Neural progenitor cell (in vitro differentiated cells): ENCODE data around the gene ZNF654. TPM values are rescaled to one million over a fixed set of nuclear protein-coding genes. Genes with fewer than 3 reads are reported as not detected.

Experiments
- DNase-seq: peaks from one replicate; pipeline ENCODE4 v3.0.0-alpha.2; 2016; ENCODE audit warnings: low spot score
- H2AFZ ChIP-seq: fragments of 200-600 bp; sonication (generic); replicated peaks from 2 replicates; pipeline ENCODE4 v1.6.1; 2016; ENCODE audit warnings: antibody characterized with exemption
- H3F3A ChIP-seq: fragments of 200-600 bp; sonication (generic); 2 replicates; pipeline ENCODE4 v1.6.1; 2016; ENCODE audit warnings: antibody characterized with exemption, low read depth
- H3K27ac ChIP-seq: fragments of 200-600 bp; sonication (generic); 2 replicates; pipeline ENCODE4 v1.5.1; 2016; ENCODE audit warnings: mild to moderate bottlenecking
- H3K27me3 ChIP-seq: fragments of 200-600 bp; sonication (generic); 2 replicates; pipeline ENCODE4 v1.6.1; 2016; ENCODE audit warnings: mild to moderate bottlenecking, moderate library complexity
- H3K36me3 ChIP-seq: fragments of 200-600 bp; sonication (generic); 2 replicates; pipeline ENCODE4 v1.5.1; 2016
- H3K4me1 ChIP-seq: fragments of 200-600 bp; sonication (generic); 2 replicates; pipeline ENCODE4 v1.6.1; 2016; ENCODE audit warnings: mixed run types
- H3K4me2 ChIP-seq: fragments of 200-600 bp; sonication (generic); 2 replicates; pipeline ENCODE4 v1.6.1; 2016
- H3K4me3 ChIP-seq: fragments of 200-600 bp; sonication (generic); 2 replicates; pipeline ENCODE4 v1.5.1; 2016
- H3K79me2 ChIP-seq: fragments of 200-600 bp; sonication (generic); 2 replicates; pipeline ENCODE4 v1.6.1; 2016; ENCODE audit warnings: low read depth
- H3K9ac ChIP-seq: fragments of 200-600 bp; sonication (generic); 2 replicates; pipeline ENCODE4 v1.6.1; 2016
- H3K9me3 ChIP-seq: fragments of 200-600 bp; sonication (generic); 2 replicates; pipeline ENCODE4 v1.5.1; 2016; ENCODE audit warnings: low read depth
- H4K20me1 ChIP-seq: fragments of 200-600 bp; sonication (generic); 2 replicates; pipeline ENCODE4 v1.6.1; 2016; ENCODE audit warnings: low read depth
- H3K27ac Mint-ChIP-seq: 3 replicates; pipeline ENCODE4 v1.8.0; 2021; ENCODE audit warnings: mixed read lengths
- H3K27me3 Mint-ChIP-seq: 2 replicates; pipeline ENCODE4 v1.8.0; 2022; ENCODE audit warnings: low read depth, mild to moderate bottlenecking, inconsistent platforms, moderate library complexity, mixed read lengths; ENCODE audit not compliant: insufficient read depth
- H3K36me3 Mint-ChIP-seq: 3 replicates; pipeline ENCODE4 v1.8.0; 2021; ENCODE audit warnings: mixed read lengths
- H3K4me1 Mint-ChIP-seq: 3 replicates; pipeline ENCODE4 v1.8.0; 2021; ENCODE audit warnings: mixed read lengths
- H3K4me3 Mint-ChIP-seq: 3 replicates; pipeline ENCODE4 v1.8.0; 2021; ENCODE audit warnings: mild to moderate bottlenecking, moderate library complexity, mixed read lengths
- H3K9me3 Mint-ChIP-seq: 3 replicates; pipeline ENCODE4 v1.8.0; 2020; ENCODE audit warnings: mixed read lengths
- EZH2 ChIP-seq: fragments of 200-600 bp; sonication (generic); IDR thresholded peaks from 2 replicates; pipeline ENCODE4 v1.6.1; 2017; ENCODE audit warnings: antibody characterized with exemption, mild to moderate bottlenecking, moderate library complexity
- EZH2phosphoT487 ChIP-seq: fragments of 200-600 bp; sonication (generic); IDR thresholded peaks from 2 replicates; pipeline ENCODE4 v1.6.1; 2017; ENCODE audit warnings: antibody characterized with exemption
- total RNA-seq: library from RNA; depleted of rRNA; stranded (reverse); fragments of >200 nt; gene quantifications from 2 replicates; pipeline ENCODE4 v1.2.3, GENCODE V29; 2015; ENCODE audit warnings: low replicate concordance
- TF ChIP-seq, protein P1 (sequence below): fragments of 200-600 bp; sonication (generic); IDR thresholded peaks from 2 replicates; pipeline ENCODE4 v1.5.1; 2017; ENCODE audit warnings: antibody characterized with exemption, mild to moderate bottlenecking

The ZNF654 gene
- total RNA-seq, 1 donor from 2014 or later = 18.9 TPM

DNA sequence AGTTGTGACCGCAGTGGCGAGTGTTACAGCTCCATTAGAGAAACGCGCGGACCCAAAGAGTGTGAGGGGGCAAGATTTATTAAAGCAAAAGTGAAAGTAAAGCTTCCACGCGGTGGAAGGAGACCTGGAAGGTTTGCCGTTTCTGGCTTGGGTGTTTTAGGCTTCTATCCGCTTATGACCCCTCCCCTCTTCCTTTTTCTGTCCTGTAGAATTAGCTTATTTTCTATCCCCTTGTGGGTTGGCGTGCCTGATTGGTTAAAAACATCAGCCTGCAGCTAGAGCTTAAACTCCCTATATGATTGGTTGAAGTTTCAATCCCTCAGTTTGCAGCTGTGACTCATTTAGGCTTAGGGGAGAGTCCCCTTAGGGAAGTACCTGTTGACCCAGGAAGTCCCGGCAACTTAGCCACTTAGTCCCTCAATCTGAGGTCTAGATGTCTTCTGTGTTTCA lies 130.3 kb downstream of the ZNF654 start:
- Histone ChIP-seq H3K9me3 (no peaks in the 10 kb centered on the region), H3K4me1 (no peaks in the 10 kb centered on the region), H3K36me3 (no peaks in the 10 kb centered on the region), H2AFZ (no peak overlapping the region), H3K27me3 (no peaks in the 10 kb centered on the region), H3K27ac (no peak overlapping the region), H3K9ac (no peak overlapping the region), H3K4me2 (no peak overlapping the region), H3K4me3 (no peak overlapping the region), H3F3A (no peaks in the 10 kb centered on the region), H4K20me1 (no peaks in the 10 kb centered on the region), H3K79me2 (no peaks in the 10 kb centered on the region)
- no peaks in the 10 kb centered on the region for H3K4me1 Mint-ChIP-seq
- H3K36me3 Mint-ChIP-seq = no peaks in the 10 kb centered on the region
- H3K27ac Mint-ChIP-seq = no peak overlapping the region
- no peak overlapping the region for H3K4me3 Mint-ChIP-seq
- peaks cover 4% of the 10 kb centered on the region for H3K27me3 Mint-ChIP-seq
- TF ChIP-seq, protein P1, sequence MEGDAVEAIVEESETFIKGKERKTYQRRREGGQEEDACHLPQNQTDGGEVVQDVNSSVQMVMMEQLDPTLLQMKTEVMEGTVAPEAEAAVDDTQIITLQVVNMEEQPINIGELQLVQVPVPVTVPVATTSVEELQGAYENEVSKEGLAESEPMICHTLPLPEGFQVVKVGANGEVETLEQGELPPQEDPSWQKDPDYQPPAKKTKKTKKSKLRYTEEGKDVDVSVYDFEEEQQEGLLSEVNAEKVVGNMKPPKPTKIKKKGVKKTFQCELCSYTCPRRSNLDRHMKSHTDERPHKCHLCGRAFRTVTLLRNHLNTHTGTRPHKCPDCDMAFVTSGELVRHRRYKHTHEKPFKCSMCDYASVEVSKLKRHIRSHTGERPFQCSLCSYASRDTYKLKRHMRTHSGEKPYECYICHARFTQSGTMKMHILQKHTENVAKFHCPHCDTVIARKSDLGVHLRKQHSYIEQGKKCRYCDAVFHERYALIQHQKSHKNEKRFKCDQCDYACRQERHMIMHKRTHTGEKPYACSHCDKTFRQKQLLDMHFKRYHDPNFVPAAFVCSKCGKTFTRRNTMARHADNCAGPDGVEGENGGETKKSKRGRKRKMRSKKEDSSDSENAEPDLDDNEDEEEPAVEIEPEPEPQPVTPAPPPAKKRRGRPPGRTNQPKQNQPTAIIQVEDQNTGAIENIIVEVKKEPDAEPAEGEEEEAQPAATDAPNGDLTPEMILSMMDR = no peak
- no peak for TF ChIP-seq EZH2
- no peak for TF ChIP-seq EZH2phosphoT487
- peaks cover 12% of the 10 kb centered on the region for H3K9me3 Mint-ChIP-seq
- DNase-seq = no peak

DNA sequence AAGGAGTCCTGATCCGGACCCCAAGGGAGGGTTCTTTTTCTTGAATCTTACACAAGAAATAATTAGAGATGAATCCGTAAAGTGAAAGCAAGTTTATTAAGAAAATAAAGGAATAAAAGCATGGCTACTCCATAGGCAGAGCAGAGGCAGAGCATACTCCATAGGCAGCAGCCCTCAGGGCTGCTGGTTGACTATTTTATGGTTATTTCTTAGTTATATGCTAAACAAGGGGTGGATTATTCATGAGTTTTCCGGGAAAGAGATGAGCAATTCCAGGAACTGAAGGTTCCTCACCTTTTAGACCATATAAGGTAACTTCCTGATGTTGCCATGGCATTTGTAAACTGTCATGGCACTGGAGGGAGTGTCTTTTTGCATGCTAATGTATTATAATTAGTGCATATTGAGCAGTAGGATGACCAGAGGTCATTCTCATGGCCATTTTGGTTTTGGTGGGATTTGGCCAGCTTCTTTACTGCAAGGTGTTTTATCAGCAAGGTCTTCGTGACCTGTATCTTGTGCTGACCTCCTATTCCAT lies 132.9 kb downstream of the ZNF654 start:
- Histone ChIP-seq H3F3A (no peaks in the 10 kb centered on the region), H3K4me1 (no peaks in the 10 kb centered on the region), H3K79me2 (no peaks in the 10 kb centered on the region), H3K9me3 (no peaks in the 10 kb centered on the region), H3K27ac (no peak overlapping the region), H3K27me3 (no peaks in the 10 kb centered on the region), H4K20me1 (no peaks in the 10 kb centered on the region), H2AFZ (no peak overlapping the region), H3K4me3 (no peak overlapping the region), H3K9ac (no peak overlapping the region), H3K36me3 (no peaks in the 10 kb centered on the region), H3K4me2 (no peak overlapping the region)
- H3K27ac Mint-ChIP-seq = no peak overlapping the region
- peaks cover 4% of the 10 kb centered on the region for H3K27me3 Mint-ChIP-seq
- H3K4me1 Mint-ChIP-seq = no peaks in the 10 kb centered on the region
- H3K9me3 Mint-ChIP-seq = no peaks in the 10 kb centered on the region
- DNase-seq = no peak
- TF ChIP-seq EZH2phosphoT487 = no peak
- no peaks in the 10 kb centered on the region for H3K36me3 Mint-ChIP-seq
- no peak overlapping the region for H3K4me3 Mint-ChIP-seq

DNA sequence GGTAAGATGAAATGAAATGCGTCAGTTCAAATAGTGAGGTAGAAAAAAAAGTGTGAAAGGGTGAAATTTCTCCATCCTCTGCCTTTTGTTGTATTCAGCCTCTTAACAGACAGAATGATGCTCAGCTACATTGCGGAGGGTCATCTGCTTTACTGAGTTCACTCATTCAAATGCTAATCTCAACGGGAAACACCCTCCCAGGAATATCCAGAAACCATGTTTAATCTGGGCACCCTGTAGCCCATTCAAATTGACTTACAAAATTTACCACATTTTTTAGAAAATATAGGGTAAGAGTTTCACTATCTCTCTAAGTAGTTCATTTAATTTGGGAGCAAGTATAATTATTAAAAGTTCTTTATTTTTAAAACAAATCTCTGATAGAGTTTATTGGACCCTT lies 133.6 kb downstream of the ZNF654 start:
- DNase-seq = no peak
- H3K4me2 ChIP-seq = no peak overlapping the region
- no peaks in the 10 kb centered on the region for H3K36me3 ChIP-seq
- Mint-ChIP-seq H3K4me1 (no peaks in the 10 kb centered on the region), H3K27me3 (peaks cover 4% of the 10 kb centered on the region), H3K27ac (no peak overlapping the region), H3K9me3 (no peaks in the 10 kb centered on the region), H3K4me3 (no peak overlapping the region), H3K36me3 (no peaks in the 10 kb centered on the region)
- H3K9ac ChIP-seq = no peak overlapping the region
- no peak overlapping the region for H3K27ac ChIP-seq
- H2AFZ ChIP-seq = no peak overlapping the region
- H3K9me3 ChIP-seq = no peaks in the 10 kb centered on the region
- no peak overlapping the region for H3K4me3 ChIP-seq
- H3K27me3 ChIP-seq = no peaks in the 10 kb centered on the region
- no peaks in the 10 kb centered on the region for H3F3A ChIP-seq
- H3K79me2 ChIP-seq = no peaks in the 10 kb centered on the region
- TF ChIP-seq EZH2 (no peak), EZH2phosphoT487 (no peak)
- TF ChIP-seq, protein P1 = no peak
- H4K20me1 ChIP-seq = no peaks in the 10 kb centered on the region
- no peaks in the 10 kb centered on the region for H3K4me1 ChIP-seq

Other genes with a start within 250 kb of the ZNF654 start
- gene CGGBP1, start 250 bp upstream of the ZNF654 start, total RNA-seq = 102 and 180 TPM in 2 replicates
- gene C3orf38, start 90.7 kb downstream of the ZNF654 start, total RNA-seq = 40.8 and 61.6 TPM in 2 replicates